Femur (tissue), 1 donor: ENCODE results near the gene ADAMTS2.

Experiments used
- DNase-seq: peaks from one replicate; pipeline ENCODE4 v3.0.0-alpha.2; 2017

The ADAMTS2 gene

DNA sequence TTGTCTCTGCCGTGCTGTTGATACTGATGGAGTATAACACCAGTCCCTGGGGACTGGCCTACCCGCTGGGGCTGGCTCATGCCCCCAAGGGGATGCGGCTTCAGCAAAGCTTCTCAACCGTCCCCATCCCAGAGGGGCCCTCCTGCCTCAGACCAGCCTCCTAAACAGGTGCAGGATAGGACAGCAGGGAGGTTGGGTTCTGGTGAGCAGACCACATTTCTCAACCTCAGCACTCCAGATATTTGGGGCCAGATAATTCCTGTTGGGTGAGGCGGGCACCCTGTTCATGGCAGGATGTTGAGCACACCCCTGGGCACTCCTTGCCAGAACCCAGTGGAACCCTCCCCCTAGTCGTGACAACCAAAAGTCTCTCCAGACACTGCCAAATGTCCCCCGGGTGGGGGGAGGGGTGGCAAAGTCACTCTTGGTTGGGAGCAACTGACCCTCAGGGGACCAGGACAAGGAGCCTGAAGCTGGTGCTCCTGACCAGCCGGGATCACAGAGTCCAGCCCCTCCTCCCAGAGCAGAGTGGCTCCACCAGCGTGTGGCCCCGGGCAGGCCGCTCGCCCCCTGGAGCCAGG lies 177.3 kb downstream of the ADAMTS2 start:
- peak; percentile 23 for DNase-seq

DNA sequence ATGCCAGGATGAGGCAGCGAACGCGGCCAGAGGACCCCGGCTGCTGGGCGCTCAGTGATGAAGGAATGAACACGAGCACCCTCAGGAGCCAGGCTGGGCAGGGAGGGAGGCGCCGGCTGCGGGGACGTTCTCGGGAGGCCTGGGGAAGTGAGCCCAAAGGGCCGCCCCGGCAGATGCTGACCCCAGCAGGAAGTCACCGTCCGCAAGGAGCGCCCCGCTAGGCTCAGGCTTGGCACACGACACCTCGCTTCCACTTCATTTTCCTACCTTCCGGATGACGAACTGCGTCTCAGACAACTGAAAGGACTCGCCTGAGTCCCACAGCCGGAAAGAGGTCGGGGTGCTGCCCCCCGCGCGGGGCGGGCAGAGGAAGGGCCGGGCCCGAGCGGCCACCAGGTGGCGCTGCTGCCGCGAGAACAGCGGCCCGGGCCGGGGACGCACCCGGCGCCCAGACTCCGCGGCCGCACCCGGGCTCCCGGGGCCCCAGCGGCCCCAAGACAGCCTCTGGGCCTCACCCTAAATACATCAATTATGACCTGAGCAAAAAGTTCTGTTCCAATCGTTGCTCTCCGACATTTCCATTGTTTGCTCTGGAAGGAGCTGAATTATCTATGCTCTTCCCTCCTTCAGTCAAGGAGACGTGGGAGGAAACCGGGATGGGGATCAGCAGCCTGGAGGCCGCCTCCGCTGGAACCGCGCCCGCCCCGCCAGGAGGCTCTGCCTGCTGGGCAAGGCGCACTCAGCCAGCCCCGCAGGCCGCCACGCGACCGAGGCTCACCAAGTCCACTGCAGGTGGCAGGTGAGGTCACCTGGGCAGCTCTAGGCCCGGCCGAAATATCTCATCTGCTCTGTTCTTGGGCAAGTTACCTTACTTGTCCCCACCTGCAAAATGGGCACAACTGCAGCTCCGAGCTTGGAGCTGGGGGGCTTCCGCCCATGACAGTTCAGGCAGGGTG lies 178.1 kb downstream of the ADAMTS2 start:
- peak; percentile 74 for DNase-seq

GRCh38 chr5:179166171-179166885 lies 178.9 kb downstream of the ADAMTS2 start:
- DNase-seq, result peak; percentile 23

GRCh38 chr5:179165421-179166170 lies 179.7 kb downstream of the ADAMTS2 start:
- DNase-seq, result peak; percentile 18

DNA sequence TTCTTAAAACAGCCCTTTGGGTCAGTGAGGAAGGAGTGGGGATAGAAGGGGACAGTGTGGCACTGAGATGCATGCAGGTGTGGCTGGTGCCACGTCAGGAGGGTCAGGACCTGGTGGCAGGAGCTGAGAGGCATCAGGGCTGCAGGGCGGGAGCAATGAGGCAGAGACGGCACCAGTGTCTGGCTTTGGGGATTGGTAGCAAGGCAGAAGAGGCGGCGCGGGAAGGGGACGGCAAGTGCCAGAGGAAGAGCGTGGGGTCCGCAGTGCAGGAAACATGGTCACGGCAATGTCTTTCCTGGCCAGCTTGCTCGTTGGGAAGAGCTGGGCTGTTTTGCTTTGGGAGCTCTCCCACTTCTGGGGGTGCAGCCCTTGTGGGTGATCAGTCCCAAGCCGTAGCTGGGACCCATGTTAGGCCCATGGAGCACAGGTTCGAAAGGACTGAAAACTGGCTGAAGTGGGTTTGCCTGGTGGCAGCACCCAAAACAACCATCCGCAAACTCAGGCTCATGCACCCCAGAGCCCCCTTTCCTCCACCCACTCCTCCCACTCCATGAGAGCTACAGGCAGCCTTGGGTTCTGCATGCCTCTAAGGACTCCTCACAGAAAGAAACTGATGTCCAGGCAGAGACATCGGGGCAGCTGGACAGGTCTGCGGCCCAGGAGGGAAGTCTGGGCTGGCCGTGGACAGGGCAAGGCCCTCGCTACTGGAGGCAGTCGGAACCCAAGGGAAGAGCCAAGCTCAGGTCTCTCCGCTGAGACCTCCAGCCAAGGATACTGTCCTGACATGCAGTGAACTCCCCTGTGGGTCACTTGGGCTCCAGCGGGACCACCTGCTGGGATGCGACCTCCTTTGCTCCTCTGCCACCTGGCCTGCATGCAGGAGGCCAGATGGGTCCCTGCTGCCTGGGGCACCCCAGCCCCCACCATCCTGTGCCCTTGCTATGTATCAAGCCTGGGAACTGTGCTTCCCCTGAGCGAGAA lies 180.6 kb downstream of the ADAMTS2 start:
- peak; percentile 15 for DNase-seq

DNA sequence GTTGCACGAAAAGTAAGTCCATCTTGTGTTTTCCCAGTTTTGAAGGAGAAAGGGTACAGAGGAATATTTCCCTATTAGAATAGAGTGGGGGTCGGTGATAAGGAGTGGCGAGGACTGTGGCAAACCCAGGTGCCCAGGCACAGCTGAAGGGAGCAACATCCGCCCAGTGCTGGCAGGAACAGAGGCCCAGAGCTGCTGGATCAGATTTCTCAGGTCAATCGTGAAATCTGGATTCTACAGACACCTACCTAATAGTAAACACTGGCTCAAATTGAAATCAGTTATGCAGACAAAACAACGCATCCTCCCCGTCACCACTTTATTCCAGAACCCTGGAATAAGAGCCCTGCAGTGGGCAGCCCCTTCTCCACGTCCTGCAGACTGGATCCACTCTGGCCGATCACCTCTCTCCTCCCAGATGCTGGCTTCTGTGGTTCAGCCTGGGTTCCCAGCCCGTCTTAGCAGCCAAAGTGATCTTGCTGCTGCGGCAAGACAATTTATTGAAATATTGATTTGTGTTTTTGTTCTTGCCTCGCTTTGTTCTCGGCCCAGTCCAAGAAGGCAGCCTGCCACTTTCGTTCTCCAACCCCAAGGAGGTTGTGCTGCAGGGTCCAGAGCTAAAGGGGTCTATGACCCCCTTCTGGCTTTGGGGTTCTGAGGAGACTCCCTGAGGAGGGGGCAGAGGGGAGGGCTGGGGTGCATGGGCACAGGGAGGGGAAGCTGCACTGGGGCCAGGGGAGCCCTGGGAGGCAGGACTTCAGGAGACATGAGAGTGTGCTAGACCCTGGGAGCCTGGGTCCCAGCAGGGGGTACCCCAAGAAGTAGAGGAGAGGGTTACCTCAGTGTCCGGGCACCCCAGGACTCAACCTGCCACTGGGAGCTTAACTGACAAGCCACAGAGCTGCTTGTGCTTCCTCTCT lies 181.8 kb downstream of the ADAMTS2 start:
- DNase-seq, result peak; percentile 9

- DNase-seq, result peak; percentile 5
These were observed 182.7 kb downstream of the ADAMTS2 start for GRCh38 chr5:179162351-179163235.

DNA sequence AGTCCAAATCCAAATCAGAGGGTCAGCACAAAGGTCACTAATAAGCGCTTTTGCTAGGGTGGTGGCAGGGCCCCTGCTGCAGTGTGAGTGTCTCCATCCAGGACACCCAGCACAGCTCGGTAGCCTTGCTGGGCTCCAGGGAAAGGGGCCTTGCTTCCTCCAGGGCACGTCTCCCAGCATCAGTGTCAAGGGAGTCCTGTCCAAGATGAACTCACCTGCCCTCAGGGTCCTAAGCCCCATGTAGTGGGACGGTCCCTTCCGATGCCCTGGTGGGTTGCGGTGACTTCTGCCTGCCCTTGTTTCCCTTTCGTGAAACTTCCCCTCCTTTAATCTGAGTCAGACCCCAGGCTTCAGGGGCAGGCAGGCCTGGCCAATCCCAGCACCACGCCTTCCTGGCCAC lies 183.4 kb downstream of the ADAMTS2 start:
- DNase-seq, result peak; percentile 11

DNA sequence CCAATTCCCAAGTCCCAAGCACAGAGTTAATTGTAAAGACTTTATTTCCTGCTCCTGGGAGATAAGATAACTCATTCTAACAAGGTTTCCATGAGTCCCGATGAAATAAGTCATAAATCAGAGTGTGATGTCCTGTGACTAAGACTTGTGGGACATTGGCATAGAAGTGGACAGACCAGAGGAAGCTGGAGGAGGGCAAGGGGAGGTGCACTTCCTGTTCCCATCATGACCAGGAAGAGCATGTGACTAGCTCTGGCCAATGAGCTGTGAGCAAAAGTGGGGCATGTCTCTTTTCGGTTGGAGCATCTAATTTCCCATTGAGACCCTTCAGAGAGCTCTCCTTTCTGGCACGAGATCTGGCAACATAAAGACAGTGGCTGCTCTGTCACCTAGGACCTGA lies 184.7 kb downstream of the ADAMTS2 start:
- peak; percentile 4 for DNase-seq

DNA sequence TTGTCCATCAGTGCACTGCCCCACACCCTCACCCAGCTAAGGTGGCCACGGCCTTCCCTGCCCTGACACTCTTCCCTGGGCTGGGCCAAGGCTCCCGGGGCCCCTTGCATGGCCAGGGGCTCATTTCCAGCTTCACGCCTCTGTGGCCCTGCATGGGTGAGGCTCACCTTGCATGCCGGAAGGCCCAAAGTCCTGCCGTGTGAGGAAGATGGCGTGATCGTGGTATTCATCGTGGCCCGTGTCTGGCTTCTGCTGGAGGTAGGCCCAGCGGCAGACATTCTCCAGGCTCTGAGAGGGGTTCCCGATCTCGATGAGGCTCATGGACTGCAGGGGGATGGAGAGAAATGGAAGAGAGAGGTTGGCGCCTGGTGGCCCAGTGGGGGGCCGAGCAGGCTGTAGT lies 186.7 kb downstream of the ADAMTS2 start:
- DNase-seq, result peak; percentile 10

DNA sequence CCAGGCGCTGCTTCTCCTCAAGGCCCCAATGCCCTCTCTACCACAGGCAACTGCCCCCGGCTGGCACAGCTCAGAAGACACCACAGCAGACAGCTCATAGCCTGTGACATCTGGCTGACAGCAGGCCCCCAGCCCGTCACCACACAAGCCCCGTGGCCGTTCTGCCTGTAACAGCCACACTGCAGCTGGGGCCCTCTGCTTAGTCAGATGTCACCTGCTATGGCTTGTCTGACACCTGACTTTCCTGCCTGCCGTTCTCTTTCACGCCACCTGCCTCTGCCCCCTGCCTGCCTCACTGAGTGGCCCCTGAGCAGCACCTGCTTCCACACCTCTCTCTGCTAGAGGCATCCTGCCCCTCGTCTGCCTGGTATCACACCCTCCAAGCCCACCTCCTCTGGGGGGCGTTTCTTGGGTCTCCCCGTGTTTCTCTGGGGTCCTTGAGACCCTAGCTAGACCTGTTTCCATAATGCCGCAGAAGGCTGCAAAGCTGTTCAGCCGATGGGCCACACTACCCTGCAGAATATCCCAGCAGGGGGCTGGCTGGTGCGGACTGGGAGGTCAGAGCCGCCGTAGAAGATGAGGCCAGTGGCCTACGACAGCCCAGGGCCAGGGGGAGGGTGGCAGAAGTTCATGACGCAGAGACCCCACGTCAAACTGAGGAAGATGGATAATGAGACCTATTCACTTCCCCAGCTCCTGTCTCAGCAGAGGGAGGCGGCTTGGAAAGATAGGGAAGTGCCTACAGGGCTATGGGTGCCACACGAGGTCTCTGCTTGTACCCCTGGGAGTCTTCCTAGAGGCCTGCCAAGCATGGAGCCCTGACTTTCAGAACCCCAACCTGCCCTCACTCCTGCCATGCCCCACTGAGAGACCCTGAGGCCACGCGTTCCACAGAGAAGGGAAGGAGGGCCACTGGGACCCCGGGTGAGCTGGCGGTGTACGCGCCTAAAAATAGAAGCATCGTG lies 190.0 kb downstream of the ADAMTS2 start:
- no peak for DNase-seq

DNA sequence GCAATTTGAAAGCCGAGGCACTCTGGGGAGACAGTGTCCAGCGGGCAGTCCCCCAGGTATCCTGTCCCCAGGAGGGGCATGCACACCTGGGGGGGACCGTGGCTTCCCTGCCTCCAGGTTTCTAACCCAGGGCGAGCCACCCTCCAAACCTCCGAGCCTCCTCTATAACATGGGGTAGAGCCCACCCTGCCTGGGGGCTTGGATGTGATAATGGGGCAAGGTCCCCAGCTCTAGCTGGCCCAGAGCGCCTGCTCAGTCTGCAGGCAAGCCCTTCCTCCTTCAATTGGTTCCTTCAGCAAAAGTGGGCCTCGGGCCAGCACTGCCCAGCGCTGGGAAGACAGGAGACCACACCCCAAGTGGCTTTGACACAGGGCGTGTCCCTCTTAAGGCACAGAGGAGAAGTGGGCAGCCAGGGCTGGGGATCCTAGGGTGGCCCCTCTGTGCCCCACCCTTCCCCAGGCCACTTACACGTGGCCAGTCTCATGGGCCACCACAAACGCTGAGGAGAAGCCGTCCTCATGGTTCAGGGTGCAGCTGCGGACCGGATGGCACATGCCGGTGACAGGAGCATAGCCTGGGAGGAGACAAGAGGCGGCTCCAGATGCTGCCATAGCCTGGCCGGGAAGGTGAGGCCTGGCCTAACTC lies 190.8 kb downstream of the ADAMTS2 start:
- peak; percentile 18 for DNase-seq

DNA sequence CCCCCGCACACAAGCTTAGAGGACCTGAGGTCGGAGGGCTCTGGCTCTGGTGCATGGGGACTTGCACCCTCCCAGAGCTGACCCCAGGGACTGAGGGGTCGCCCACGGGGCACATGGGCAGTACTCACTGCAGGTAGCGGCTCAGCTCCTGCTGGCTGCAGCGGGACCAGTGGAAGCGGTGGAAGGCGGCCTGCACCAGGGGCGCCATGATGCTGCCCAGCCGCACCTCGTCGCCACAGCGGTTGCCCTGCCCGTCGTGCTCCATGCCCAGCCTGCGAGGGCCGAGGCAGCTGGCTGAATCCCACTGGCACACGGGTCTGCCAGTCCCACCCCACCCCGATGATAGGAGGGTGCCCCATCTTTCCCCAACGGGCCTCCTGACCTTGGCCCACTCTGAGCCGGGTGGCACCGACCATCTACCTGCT lies 191.3 kb downstream of the ADAMTS2 start:
- DNase-seq, result no peak

DNA sequence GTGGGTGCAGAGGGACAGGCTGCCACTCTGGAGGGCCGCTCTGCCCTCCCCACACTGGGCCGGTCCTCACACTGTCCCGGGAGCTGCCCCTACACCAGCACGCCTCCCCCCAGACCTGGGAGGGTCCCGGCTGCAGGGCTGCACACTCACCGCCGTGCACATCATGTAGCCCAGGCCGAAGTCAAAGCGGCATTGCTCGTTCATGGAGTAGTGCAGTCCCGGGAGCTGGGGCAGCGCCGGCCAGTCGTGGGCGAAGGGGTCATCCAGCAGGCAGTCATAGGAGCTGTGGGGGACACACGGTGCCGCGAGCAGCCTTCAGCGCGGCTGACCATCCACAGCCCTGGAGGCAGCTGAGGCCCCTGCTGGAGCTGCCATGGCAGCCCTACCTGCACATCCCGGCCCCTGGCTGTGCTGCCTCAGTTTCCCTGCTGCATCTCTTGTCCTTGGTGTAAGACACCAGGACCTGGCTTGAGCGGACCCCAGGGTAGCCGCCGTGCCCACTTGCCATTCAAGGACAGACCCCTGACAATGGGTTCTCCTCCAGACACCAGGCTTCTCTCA lies 191.8 kb downstream of the ADAMTS2 start:
- peak; percentile 18 for DNase-seq

DNA sequence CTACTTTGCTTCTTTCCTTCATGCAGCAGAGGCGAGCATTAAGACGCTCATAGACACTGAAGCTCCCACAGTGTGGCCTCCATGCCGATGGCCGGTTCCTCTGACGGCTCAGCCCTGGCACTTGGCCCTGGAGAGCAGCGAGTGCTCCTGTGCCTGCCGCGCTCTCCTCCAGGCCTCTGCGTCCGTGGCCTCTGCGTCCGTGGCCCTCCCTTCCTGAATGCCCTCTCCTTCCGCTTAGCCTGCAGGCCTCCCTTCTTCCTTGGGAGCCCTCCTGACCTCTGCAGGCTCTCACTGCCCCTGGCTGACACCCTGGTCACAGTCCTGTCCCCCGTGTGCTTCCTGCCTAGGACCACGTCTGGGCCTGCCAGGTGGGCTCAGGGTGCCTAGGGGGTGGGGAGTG lies 192.3 kb downstream of the ADAMTS2 start:
- peak; percentile 16 for DNase-seq

- peak; percentile 16 for DNase-seq
These were observed 192.9 kb downstream of the ADAMTS2 start for GRCh38 chr5:179152144-179152895.
